CD14-positive monocyte (primary cell): ENCODE data around the gene CDH2. TPM values are rescaled to one million over a fixed set of nuclear protein-coding genes. Genes with fewer than 3 reads are reported as not detected.

Experiments
- DNase-seq, 3 donors: peaks; one replicate each; pipeline ENCODE4 v3.0.0-alpha.2; 2011 to 2022
- H2AFZ ChIP-seq: 2 replicates; pipeline ENCODE4 v1.6.0; 2012; ENCODE audit warnings: mild to moderate bottlenecking, low read depth, low read length, inconsistent platforms; ENCODE audit not compliant: insufficient read depth, poor library complexity, severe bottlenecking
- H3K27ac ChIP-seq, 2 donors: 1 replicate in 1 of 2; 2 replicates in 1 of 2; pipeline ENCODE4 v1.5.1; 2012 to 2013; ENCODE audit warnings: low read length in 2 of 2, control low read depth in 1 of 2, inconsistent platforms in 1 of 2, low read depth in 1 of 2, mild to moderate bottlenecking in 1 of 2
- H3K27me3 ChIP-seq, 2 donors: one replicate each; pipeline versions ENCODE4 v1.6.0 to v1.6.1; 2011 to 2013; ENCODE audit warnings: low read length in 2 of 2; ENCODE audit not compliant: control insufficient read depth in 2 of 2, insufficient read depth in 2 of 2
- H3K36me3 ChIP-seq, 2 donors: replicated peaks in 1 of 2; 1 replicate in 1 of 2; 2 replicates in 1 of 2; pipeline versions ENCODE4 v1.5.1 to v1.6.1; 2012 to 2013; ENCODE audit warnings: low read length in 2 of 2, control low read depth in 1 of 2, inconsistent platforms in 1 of 2, mild to moderate bottlenecking in 1 of 2; ENCODE audit not compliant: insufficient read depth in 2 of 2, control insufficient read depth in 1 of 2
- H3K4me1 ChIP-seq, 2 donors: 1 replicate in 1 of 2; 2 replicates in 1 of 2; pipeline versions ENCODE4 v1.5.1 to v1.6.1; 2012 to 2013; ENCODE audit warnings: low read length in 2 of 2, control low read depth in 1 of 2, inconsistent platforms in 1 of 2, mild to moderate bottlenecking in 1 of 2, moderate library complexity in 1 of 2; ENCODE audit not compliant: insufficient read depth in 2 of 2, control insufficient read depth in 1 of 2
- H3K4me2 ChIP-seq: replicated peaks from 2 replicates; pipeline ENCODE3; 2012; ENCODE audit warnings: low read length, moderate library complexity, mild to moderate bottlenecking; ENCODE audit not compliant: poor library complexity, severe bottlenecking; ENCODE audit errors: extremely low read depth
- H3K4me3 ChIP-seq, 3 experiments: fragments of 200-600 bp in 1 of 3; sonication (generic) in 1 of 3; replicated peaks in 1 of 3; 1 replicate in 2 of 3; 2 replicates in 1 of 3; pipeline ENCODE4 v1.5.1; 2011 to 2013; ENCODE audit warnings: low read length in 3 of 3, mild to moderate bottlenecking in 3 of 3, control low read depth in 2 of 3, low read depth in 2 of 3, inconsistent platforms in 1 of 3, moderate library complexity in 1 of 3
- H3K79me2 ChIP-seq: 2 replicates; pipeline ENCODE4 v1.6.0; 2012; ENCODE audit warnings: mild to moderate bottlenecking, control low read depth, inconsistent platforms, low read length, moderate library complexity; ENCODE audit not compliant: insufficient read depth
- H3K9ac ChIP-seq: 2 replicates; pipeline ENCODE4 v1.6.0; 2017; ENCODE audit warnings: low read length, mild to moderate bottlenecking; ENCODE audit not compliant: insufficient read depth, poor library complexity, severe bottlenecking
- H3K9me3 ChIP-seq, 2 donors: replicated peaks in 1 of 2; 1 replicate in 1 of 2; 2 replicates in 1 of 2; pipeline versions ENCODE4 v1.5.1 to v1.6.1; 2012 to 2013; ENCODE audit warnings: low read length in 2 of 2, control low read depth in 1 of 2; ENCODE audit not compliant: control insufficient read depth in 1 of 2, insufficient read depth in 1 of 2
- H4K20me1 ChIP-seq: 2 replicates; pipeline ENCODE4 v1.6.0; 2012; ENCODE audit warnings: mild to moderate bottlenecking, low read length, control low read depth, moderate library complexity; ENCODE audit not compliant: insufficient read depth
- H3K27ac Mint-ChIP-seq, 7 donors: one replicate each; pipeline ENCODE4 v1.8.0; 2020; ENCODE audit warnings: mild to moderate bottlenecking in 7 of 7, mixed read lengths in 7 of 7, moderate library complexity in 6 of 7, inconsistent platforms in 2 of 7
- H3K27me3 Mint-ChIP-seq, 3 donors: one replicate each; pipeline ENCODE4 v1.8.0; 2021 to 2022; ENCODE audit warnings: low read depth in 3 of 3, mild to moderate bottlenecking in 3 of 3, mixed read lengths in 3 of 3, moderate library complexity in 3 of 3, inconsistent platforms in 1 of 3
- H3K36me3 Mint-ChIP-seq, 2 donors: one replicate each; pipeline ENCODE4 v1.8.0; 2020; ENCODE audit warnings: mixed read lengths in 2 of 2, inconsistent platforms in 1 of 2, mild to moderate bottlenecking in 1 of 2
- H3K4me1 Mint-ChIP-seq: one replicate; pipeline ENCODE4 v1.8.0; 2020; ENCODE audit warnings: mild to moderate bottlenecking, mixed read lengths
- H3K4me3 Mint-ChIP-seq, 2 donors: one replicate each; pipeline ENCODE4 v1.8.0; 2020; ENCODE audit warnings: mild to moderate bottlenecking in 2 of 2, mixed read lengths in 2 of 2, moderate library complexity in 1 of 2
- H3K9me3 Mint-ChIP-seq, 7 donors: one replicate each; pipeline ENCODE4 v1.8.0; 2020 to 2022; ENCODE audit warnings: mixed read lengths in 7 of 7, mild to moderate bottlenecking in 6 of 7, moderate library complexity in 6 of 7, inconsistent platforms in 2 of 7
- WGBS: methylation state at CpG from one replicate; pipeline ENCODE4 v1.1.5; 2013; ENCODE audit warnings: missing lambda C conversion rate; ENCODE audit not compliant: insufficient coverage; 5-methylcytosine and 5-hydroxymethylcytosine counted together
- intact Hi-C, 2 donors: fragments of 100-400 bp; cut with micrococcal nuclease; formaldehyde crosslinking; loops; one replicate each; pipeline versions ENCODE4 v1.15.0 to v1.15.1; 2023
- polyA plus RNA-seq, 3 donors: library from polyadenylated mRNA; depleted of rRNA in 1 of 3; unstranded in 2 of 3; stranded (reverse) in 1 of 3; fragments of 300-500 nt in 2 of 3; fragments of >200 nt in 1 of 3; fragmentation: Illumina TruSeq in 2 of 3; gene quantifications; 1 replicate in 2 of 3; 2 replicates in 1 of 3; pipeline ENCODE4 v1.2.3, GENCODE V29; 2012 to 2021
- TF ChIP-seq, protein P1 (sequence below): fragments of 200-600 bp; IDR thresholded peaks from one replicate; pipeline ENCODE4 v1.8.0; 2022; ENCODE audit warnings: antibody characterized with exemption, mild to moderate bottlenecking

Gene CDH2
- polyA plus RNA-seq, 3 donors: 0.03 to 0.32 (median 0.08) TPM

DNA sequence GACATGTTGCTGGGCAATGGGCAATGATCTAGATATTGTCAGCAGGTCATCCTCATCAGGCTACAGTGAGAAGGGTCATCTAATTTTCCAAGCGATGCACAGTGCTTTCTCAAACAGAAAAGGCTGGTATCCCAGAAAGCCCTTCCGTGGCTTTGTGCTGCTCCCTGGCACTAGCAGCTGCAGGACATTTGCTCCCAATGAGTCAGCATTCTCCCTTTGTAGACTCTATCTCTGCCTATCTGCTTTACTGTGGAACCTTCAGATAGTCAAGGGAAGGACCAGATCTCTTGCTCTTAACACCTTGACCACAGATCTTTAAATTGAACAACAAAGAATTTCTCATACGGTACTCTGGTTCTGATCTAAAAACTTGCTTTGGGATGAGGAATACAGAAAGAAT, 101.4 kb downstream of the CDH2 start:
- H3K4me1 ChIP-seq: no peaks in the 10 kb centered on the region
- no peak for DNase-seq
- H3K27me3 ChIP-seq: no peaks in the 10 kb centered on the region
- Mint-ChIP-seq H3K27ac (no peak overlapping the region), H3K4me3 (no peak overlapping the region), H3K4me1 (peaks cover 4% of the 10 kb centered on the region), H3K9me3 (no peaks in the 10 kb centered on the region), H3K36me3 (no peaks in the 10 kb centered on the region), H3K27me3 (no peaks in the 10 kb centered on the region)
- H3K4me3 ChIP-seq: no peak overlapping the region
- no peak overlapping the region for H3K27ac ChIP-seq
- H3K9ac ChIP-seq: no peak overlapping the region
- H3K9me3 ChIP-seq: no peaks in the 10 kb centered on the region
- no peaks in the 10 kb centered on the region for H3K36me3 ChIP-seq
- no peaks in the 10 kb centered on the region for H3K79me2 ChIP-seq
- intact Hi-C loops: no loop called here
- no peak overlapping the region for H3K4me2 ChIP-seq
- no peaks in the 10 kb centered on the region for H4K20me1 ChIP-seq
- WGBS: 100% methylated on average over 2 of the region's 3 CpGs
- no peak overlapping the region for H2AFZ ChIP-seq
- TF ChIP-seq, protein P1, sequence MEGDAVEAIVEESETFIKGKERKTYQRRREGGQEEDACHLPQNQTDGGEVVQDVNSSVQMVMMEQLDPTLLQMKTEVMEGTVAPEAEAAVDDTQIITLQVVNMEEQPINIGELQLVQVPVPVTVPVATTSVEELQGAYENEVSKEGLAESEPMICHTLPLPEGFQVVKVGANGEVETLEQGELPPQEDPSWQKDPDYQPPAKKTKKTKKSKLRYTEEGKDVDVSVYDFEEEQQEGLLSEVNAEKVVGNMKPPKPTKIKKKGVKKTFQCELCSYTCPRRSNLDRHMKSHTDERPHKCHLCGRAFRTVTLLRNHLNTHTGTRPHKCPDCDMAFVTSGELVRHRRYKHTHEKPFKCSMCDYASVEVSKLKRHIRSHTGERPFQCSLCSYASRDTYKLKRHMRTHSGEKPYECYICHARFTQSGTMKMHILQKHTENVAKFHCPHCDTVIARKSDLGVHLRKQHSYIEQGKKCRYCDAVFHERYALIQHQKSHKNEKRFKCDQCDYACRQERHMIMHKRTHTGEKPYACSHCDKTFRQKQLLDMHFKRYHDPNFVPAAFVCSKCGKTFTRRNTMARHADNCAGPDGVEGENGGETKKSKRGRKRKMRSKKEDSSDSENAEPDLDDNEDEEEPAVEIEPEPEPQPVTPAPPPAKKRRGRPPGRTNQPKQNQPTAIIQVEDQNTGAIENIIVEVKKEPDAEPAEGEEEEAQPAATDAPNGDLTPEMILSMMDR: no peak

DNA sequence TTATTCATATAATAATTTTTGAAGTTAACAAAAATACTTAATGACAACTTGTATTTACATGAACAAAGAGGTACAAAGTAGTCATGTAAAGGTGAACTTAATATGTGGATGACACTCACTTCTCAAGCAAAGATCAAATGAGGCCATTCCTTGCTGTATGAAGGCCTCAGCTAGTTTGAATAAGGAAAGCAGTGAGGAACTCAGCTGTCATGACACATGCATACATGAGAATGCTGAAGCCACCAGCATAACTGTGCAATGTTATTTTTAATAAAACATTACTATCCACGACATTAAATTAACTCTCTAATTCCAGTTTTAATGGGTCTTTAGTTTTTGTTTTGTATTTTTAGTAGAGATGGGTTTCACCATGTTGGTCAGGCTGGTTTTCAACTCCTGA, 102.9 kb downstream of the CDH2 start:
- TF ChIP-seq, protein P1: no peak
- WGBS: no CpG with 5 or more reads among the region's 1 CpG

More for the DNA sequence above, 102.9 kb downstream of the CDH2 start:
- intact Hi-C loops: no loop called here
- H2AFZ ChIP-seq: no peak overlapping the region
- H3K4me3 ChIP-seq: no peak overlapping the region
- no peaks in the 10 kb centered on the region for H4K20me1 ChIP-seq
- Mint-ChIP-seq H3K4me1 (no peaks in the 10 kb centered on the region), H3K27me3 (no peaks in the 10 kb centered on the region), H3K36me3 (no peaks in the 10 kb centered on the region), H3K4me3 (no peak overlapping the region), H3K9me3 (no peaks in the 10 kb centered on the region), H3K27ac (no peak overlapping the region)
- no peaks in the 10 kb centered on the region for H3K36me3 ChIP-seq
- no peak overlapping the region for H3K27ac ChIP-seq
- H3K4me1 ChIP-seq: no peaks in the 10 kb centered on the region
- H3K79me2 ChIP-seq: no peaks in the 10 kb centered on the region
- no peak for DNase-seq
- no peaks in the 10 kb centered on the region for H3K27me3 ChIP-seq
- no peak overlapping the region for H3K4me2 ChIP-seq
- H3K9ac ChIP-seq: no peak overlapping the region
- no peaks in the 10 kb centered on the region for H3K9me3 ChIP-seq
